Upper lobe of left lung (tissue), 6 donors: Measurements from ENCODE around the gene PIK3R2. TPM values are rescaled to one million over a fixed set of nuclear protein-coding genes. Genes with fewer than 3 reads are reported as not detected.

Experiments
- ATAC-seq, 2 donors: fragments of 200-7000 bp; cut with Tn5 transposase; one replicate each; pipeline ENCODE4 v1.9.1; 2022; ENCODE audit warnings: mild to moderate bottlenecking in 2 of 2, moderate library complexity in 2 of 2; ENCODE audit not compliant: low FRiP score in 2 of 2
- DNase-seq, 2 donors: peaks; one replicate each; pipeline ENCODE4 v3.0.0-alpha.2; 2019 to 2020
- H3K27ac ChIP-seq, 4 donors: fragments of 200-600 bp; sonication (generic); one replicate each; pipeline ENCODE4 v1.5.1; 2016 to 2019
- H3K27me3 ChIP-seq, 4 donors: fragments of 200-600 bp; sonication (generic); one replicate each; pipeline ENCODE4 v1.5.1; 2017 to 2019
- H3K36me3 ChIP-seq, 4 donors: fragments of 200-600 bp; sonication (generic); one replicate each; pipeline ENCODE4 v1.5.1; 2016 to 2019
- H3K4me1 ChIP-seq, 4 donors: fragments of 200-600 bp; sonication (generic); one replicate each; pipeline ENCODE4 v1.5.1; 2018 to 2019
- H3K4me3 ChIP-seq, 4 donors: fragments of 200-600 bp; sonication (generic); one replicate each; pipeline ENCODE4 v1.5.1; 2017 to 2019; ENCODE audit warnings: mild to moderate bottlenecking in 2 of 4, moderate library complexity in 1 of 4
- H3K9me3 ChIP-seq, 4 donors: fragments of 200-600 bp; sonication (generic); one replicate each; pipeline ENCODE4 v1.5.1; 2018 to 2019
- CTCF ChIP-seq, 6 experiments: fragments of 450-650 bp in 4 of 6; fragments of 200-600 bp in 2 of 6; sonication (generic) in 2 of 6; IDR thresholded peaks; one replicate each; pipeline ENCODE4 v1.5.1; 2016 to 2019; ENCODE audit warnings: antibody characterized with exemption in 6 of 6
- EP300 ChIP-seq, 4 donors: sonication (generic); formaldehyde crosslinking; IDR thresholded peaks; one replicate each; pipeline ENCODE4 v1.5.1; 2017; ENCODE audit warnings: antibody characterized with exemption in 4 of 4, control low read depth in 2 of 4
- POLR2A ChIP-seq, 4 donors: fragments of 450-650 bp; IDR thresholded peaks; one replicate each; pipeline ENCODE4 v1.5.1; 2016 to 2017; ENCODE audit warnings: antibody characterized with exemption in 4 of 4, mild to moderate bottlenecking in 2 of 4
- POLR2AphosphoS5 ChIP-seq, 2 donors: sonication (generic); formaldehyde crosslinking; IDR thresholded peaks; one replicate each; pipeline ENCODE4 v1.5.1; 2017; ENCODE audit warnings: antibody characterized with exemption in 2 of 2
- WGBS, 2 donors: methylation state at CpG; one replicate each; pipeline ENCODE4 v1.1.5; 2017 to 2018; 5-methylcytosine and 5-hydroxymethylcytosine counted together
- total RNA-seq, 6 donors: library from RNA; depleted of rRNA in 4 of 6; stranded (reverse); fragments of >200 nt in 4 of 6; gene quantifications; one replicate each; pipeline versions ENCODE4 v1.1.0 to v1.2.1, GENCODE V29; 2016 to 2021
- donor health status: DM: no; HTN: no; CAD: no; lungs with moderate emphysema.
- donor health status: DM: no; HTN: yes; CAD: no; lungs with severe emphysema.

The PIK3R2 gene
- total RNA-seq, 6 donors from 2014 or later: 11.0 to 65.1 (median 30.3) TPM

- ATAC-seq (no peak), DNase-seq (no peak)
- TF ChIP-seq POLR2A (IDR thresholded peaks at IDR 0.05) (no peak), CTCF (IDR thresholded peaks at IDR 0.05) (no peak), POLR2AphosphoS5 (IDR thresholded peaks at IDR 0.05) (no peak), EP300 (IDR thresholded peaks at IDR 0.05) (no peak)
- Histone ChIP-seq H3K4me1 (no peaks in the 10 kb centered on the region), H3K4me3 (no peak overlapping the region), H3K9me3 (no peaks in the 10 kb centered on the region), H3K36me3 (peaks cover 17 to 85% (median 73%) of the 10 kb centered on the region in 4 donors), H3K27ac (no peak overlapping the region), H3K27me3 (no peaks in the 10 kb centered on the region)
- WGBS, 2 donors: 97% methylated on average over 6 of the region's 6 CpGs
Measured at GRCh38 chr19:18141031-18141430, 11.9 kb upstream of the PIK3R2 start.

GRCh38 chr19:18143902-18144301 is 9.1 kb upstream of the PIK3R2 start:
- no peak for DNase-seq
- Histone ChIP-seq H3K27ac (no peak overlapping the region), H3K36me3 (peaks cover 17 to 84% (median 72%) of the 10 kb centered on the region in 4 donors), H3K27me3 (no peaks in the 10 kb centered on the region), H3K9me3 (no peaks in the 10 kb centered on the region), H3K4me3 (no peak overlapping the region), H3K4me1 (no peaks in the 10 kb centered on the region)
- TF ChIP-seq EP300 (IDR thresholded peaks at IDR 0.05) (no peak), POLR2A (IDR thresholded peaks at IDR 0.05) (no peak), POLR2AphosphoS5 (IDR thresholded peaks at IDR 0.05) (no peak), CTCF (IDR thresholded peaks at IDR 0.05) (no peak)
- WGBS, 2 donors: 91 to 97% methylated on average over 3 of the region's 3 CpGs
- no peak for ATAC-seq

- TF ChIP-seq POLR2AphosphoS5 (IDR thresholded peaks at IDR 0.05) (no peak), EP300 (IDR thresholded peaks at IDR 0.05) (no peak), CTCF (IDR thresholded peaks at IDR 0.05) (no peak), POLR2A (IDR thresholded peaks at IDR 0.05) (no peak)
- no peak overlapping the region for H3K4me3 ChIP-seq
- ATAC-seq (peak in 1 of 2 donors; percentile 28), DNase-seq (peak in 1 of 2 donors; percentile 84)
- no peak overlapping the region for H3K27ac ChIP-seq
- no peaks in the 10 kb centered on the region for H3K9me3 ChIP-seq
- peaks cover 17 to 80% (median 70%) of the 10 kb centered on the region in 4 donors for H3K36me3 ChIP-seq
- H3K27me3 ChIP-seq: no peaks in the 10 kb centered on the region
- WGBS, 2 donors: 79 to 91% methylated on average over 9 to 16 of the region's 16 CpGs
- H3K4me1 ChIP-seq: no peaks in the 10 kb centered on the region
Measured at GRCh38 chr19:18144361-18144760, 8.6 kb upstream of the PIK3R2 start.

- Histone ChIP-seq H3K27ac (no peak overlapping the region), H3K9me3 (no peaks in the 10 kb centered on the region), H3K36me3 (peaks cover 17 to 78% (median 70%) of the 10 kb centered on the region in 4 donors), H3K4me1 (no peaks in the 10 kb centered on the region), H3K4me3 (no peak overlapping the region), H3K27me3 (no peaks in the 10 kb centered on the region)
- WGBS, 2 donors: 96 to 97% methylated on average over 26 of the region's 28 CpGs
- TF ChIP-seq POLR2AphosphoS5 (IDR thresholded peaks at IDR 0.05) (no peak), CTCF (IDR thresholded peaks at IDR 0.05) (no peak), EP300 (IDR thresholded peaks at IDR 0.05) (no peak), POLR2A (IDR thresholded peaks at IDR 0.05) (no peak)
- peak in 1 of 2 donors; percentile 65 for DNase-seq
- no peak for ATAC-seq
Measured at GRCh38 chr19:18144906-18145305, 8.1 kb upstream of the PIK3R2 start.

- Histone ChIP-seq H3K4me1 (no peaks in the 10 kb centered on the region), H3K4me3 (no peak overlapping the region), H3K27me3 (no peaks in the 10 kb centered on the region), H3K9me3 (no peaks in the 10 kb centered on the region), H3K27ac (no peak overlapping the region), H3K36me3 (peaks cover 17 to 73% (median 67%) of the 10 kb centered on the region in 4 donors)
- DNase-seq (peak in 1 of 2 donors; percentile 73), ATAC-seq (no peak)
- 95 to 99% methylated on average over 11 to 19 of the region's 19 CpGs for WGBS, 2 donors
- TF ChIP-seq POLR2AphosphoS5 (IDR thresholded peaks at IDR 0.05) (no peak), CTCF (IDR thresholded peaks at IDR 0.05) (no peak), EP300 (IDR thresholded peaks at IDR 0.05) (no peak)
Measured at GRCh38 chr19:18145391-18145999, 7.5 kb upstream of the PIK3R2 start.
